CD4-positive, alpha-beta T cell (primary cell): ENCODE data around the gene IGSF8. TPM values are rescaled to one million over a fixed set of nuclear protein-coding genes. Genes with fewer than 3 reads are reported as not detected.

Source experiments
- ATAC-seq: fragments of 200-7000 bp; cut with Tn5 transposase; one replicate; pipeline ENCODE4 v1.10.0; 2022; ENCODE audit warnings: mild to moderate bottlenecking; ENCODE audit not compliant: poor library complexity
- CTCF ChIA-PET: fragments of 350-600 bp; sonication (Branson Sonifier 250); formaldehyde crosslinking; loops from one replicate; lab custom pipeline; 2021; ENCODE audit warnings: antibody characterized with exemption, inconsistent platforms; lab: Charles Lee
- POLR2A ChIA-PET: fragments of 350-600 bp; sonication (Branson Sonifier 250); formaldehyde crosslinking; loops from one replicate; lab custom pipeline; 2021; ENCODE audit warnings: antibody characterized with exemption, inconsistent platforms; lab: Charles Lee
- DNase-seq, 14 experiments: peaks; one replicate each; pipeline ENCODE4 v3.0.0-alpha.2; 2013 to 2020; ENCODE audit warnings: mixed read lengths in 2 of 14
- H3K27ac ChIP-seq, 2 donors: one replicate each; pipeline versions ENCODE4 v1.5.1 to v1.7.0; 2013; ENCODE audit warnings: low read length in 2 of 2, low read depth in 1 of 2, mild to moderate bottlenecking in 1 of 2
- H3K27me3 ChIP-seq, 2 experiments: 1 replicate in 1 of 2; 2 replicates in 1 of 2; pipeline versions ENCODE4 v1.6.1 to v1.7.0; 2013; ENCODE audit warnings: low read length in 2 of 2, control low read depth in 1 of 2, mild to moderate bottlenecking in 1 of 2, moderate library complexity in 1 of 2; ENCODE audit not compliant: insufficient read depth in 2 of 2, control insufficient read depth in 1 of 2
- H3K36me3 ChIP-seq: one replicate; pipeline ENCODE4 v1.6.1; 2013; ENCODE audit warnings: low read length, control low read depth; ENCODE audit not compliant: insufficient read depth
- H3K4me1 ChIP-seq: one replicate; pipeline ENCODE4 v1.6.1; 2013; ENCODE audit warnings: low read length, control low read depth; ENCODE audit not compliant: insufficient read depth
- H3K4me3 ChIP-seq: one replicate; pipeline ENCODE4 v1.5.1; 2013; ENCODE audit warnings: mild to moderate bottlenecking, low read length, moderate library complexity
- H3K9me3 ChIP-seq, 2 experiments: 1 replicate in 1 of 2; 2 replicates in 1 of 2; pipeline versions ENCODE4 v1.6.1 to v1.7.0; 2013; ENCODE audit warnings: low read length in 2 of 2, mild to moderate bottlenecking in 2 of 2, control low read depth in 1 of 2, moderate library complexity in 1 of 2; ENCODE audit not compliant: control insufficient read depth in 1 of 2, insufficient read depth in 1 of 2
- H3K27ac Mint-ChIP-seq: one replicate; pipeline ENCODE4 v1.8.0; 2020; ENCODE audit warnings: mixed read lengths
- H3K27me3 Mint-ChIP-seq: one replicate; pipeline ENCODE4 v1.8.0; 2021; ENCODE audit warnings: mixed read lengths
- H3K36me3 Mint-ChIP-seq: one replicate; pipeline ENCODE4 v1.8.0; 2021; ENCODE audit warnings: low read depth, mixed read lengths
- H3K4me1 Mint-ChIP-seq: one replicate; pipeline ENCODE4 v1.8.0; 2021; ENCODE audit warnings: low read depth, mixed read lengths
- H3K4me3 Mint-ChIP-seq: one replicate; pipeline ENCODE4 v1.8.0; 2020; ENCODE audit warnings: mild to moderate bottlenecking, mixed read lengths
- H3K9me3 Mint-ChIP-seq: one replicate; pipeline ENCODE4 v1.8.0; 2020; ENCODE audit warnings: mixed read lengths
- CTCF ChIP-seq: fragments of 200-600 bp; IDR thresholded peaks from one replicate; pipeline ENCODE4 v1.8.0; 2022; ENCODE audit warnings: antibody characterized with exemption, mild to moderate bottlenecking
- intact Hi-C, 2 experiments: fragments of 100-400 bp; cut with DNase I in 1 of 2; cut with micrococcal nuclease in 1 of 2; formaldehyde crosslinking; loops; one replicate each; pipeline versions ENCODE4 v1.15.1 to v1.9.0; 2023 to 2025; cut with DNase I, micrococcal nuclease
- total RNA-seq, 174 experiments: library from RNA in 2 of 174; stranded (reverse) in 2 of 174; gene quantifications; one replicate each; pipeline ENCODE4 v1.2.3 and lab custom pipeline; 2021 to 2026

The IGSF8 gene
- total RNA-seq, 2 experiments from 2014 or later = 33.1 to 33.7 TPM

- ChIA-PET POLR2A (interaction anchor here (0.6 to 2.4 kb wide), 6 partner anchors 11 to 920 kb away, joined by 3 to 11 read pairs (median 4); partner anchors contain the start of genes DCAF8, IGSF8 and KCNJ10), CTCF (interaction anchor here (0.5 to 3.5 kb wide), 3 partner anchors 12 to 140 kb away, joined by 3 to 13 read pairs (median 4); partner anchors contain the start of gene KCNJ10)
- intact Hi-C loops = loop anchor here in 1 of 2 experiments (5.0 kb wide), 1 partner anchor 144 kb away; no protein-coding TSS in a partner anchor
- H3K9me3 ChIP-seq = peaks cover 0 to 3% of the 10 kb centered on the region in 2 experiments
- peaks cover 45 to 49% of the 10 kb centered on the region in 2 experiments for H3K27me3 ChIP-seq
- H3K27ac ChIP-seq = no peak within 1 kb of the TSS
- no peak within 1 kb of the TSS for H3K27ac Mint-ChIP-seq
- no peaks in the 10 kb centered on the region for H3K36me3 ChIP-seq
- TF ChIP-seq CTCF = no peak
- peaks cover 61% of the 10 kb centered on the region for H3K27me3 Mint-ChIP-seq
- peaks cover 15% of the 10 kb centered on the region for H3K4me1 ChIP-seq
- H3K4me3 ChIP-seq = no peak within 1 kb of the TSS
- DNase-seq (no peak), ATAC-seq (no peak)
- no peak within 1 kb of the TSS for H3K4me3 Mint-ChIP-seq
- H3K4me1 Mint-ChIP-seq = peaks cover 13% of the 10 kb centered on the region
- peaks cover 5% of the 10 kb centered on the region for H3K36me3 Mint-ChIP-seq
- no peaks in the 10 kb centered on the region for H3K9me3 Mint-ChIP-seq
These were observed 17.0 kb downstream of the IGSF8 start, which contains the start of gene KCNJ9 for GRCh38 chr1:160081261-160081936. Gene KCNJ9 (plus strand): TSS chr1:160081538. CDS start chr1:160084031, 2,493 bp downstream.

- intact Hi-C loops = loop anchor here in 1 of 2 experiments (5.0 kb wide), 1 partner anchor 143 kb away; no protein-coding TSS in a partner anchor
- POLR2A ChIA-PET = interaction anchor here (0.6 to 2.4 kb wide), 4 partner anchors 16 to 919 kb away, joined by 3 to 11 read pairs (median 4); partner anchors contain the start of gene IGSF8
- TF ChIP-seq CTCF = no peak
These were observed 17.9 kb downstream of the IGSF8 start for GRCh38 chr1:160080381-160081100.

GRCh38 chr1:160079448-160079847 lies 19.0 kb downstream of the IGSF8 start:
- POLR2A ChIA-PET = interaction anchor here (0.8 to 2.4 kb wide), 3 partner anchors 17 to 19 kb away, joined by 3 to 11 read pairs (median 3); partner anchors contain the start of gene IGSF8
- TF ChIP-seq CTCF = no peak
- no peaks in the 10 kb centered on the region for H3K36me3 Mint-ChIP-seq
- H3K36me3 ChIP-seq = no peaks in the 10 kb centered on the region
- H3K4me3 Mint-ChIP-seq = no peak overlapping the region
- H3K27ac ChIP-seq = no peak overlapping the region
- H3K4me1 ChIP-seq = peaks cover 10% of the 10 kb centered on the region
- peaks cover 5% of the 10 kb centered on the region for H3K4me1 Mint-ChIP-seq
- DNase-seq = no peak
- no peaks in the 10 kb centered on the region for H3K9me3 Mint-ChIP-seq
- H3K27me3 ChIP-seq = peaks cover 45 to 60% of the 10 kb centered on the region in 2 experiments
- intact Hi-C loops = loop anchor here in 1 of 2 experiments (1.0 kb wide), 1 partner anchor 31 kb away; no protein-coding TSS in a partner anchor
- H3K4me3 ChIP-seq = no peak overlapping the region
- peaks cover 80% of the 10 kb centered on the region for H3K27me3 Mint-ChIP-seq
- no peaks in the 10 kb centered on the region for H3K9me3 ChIP-seq
- CTCF ChIA-PET = interaction anchor here (1.3 to 3.5 kb wide), 6 partner anchors 10 to 281 kb away, joined by 3 to 13 read pairs (median 8); partner anchors contain the start of genes IGSF8 and KCNJ10
- no peak overlapping the region for H3K27ac Mint-ChIP-seq
- ATAC-seq = no peak

More at GRCh38 chr1:160080381-160081100, 17.9 kb downstream of the IGSF8 start:
- ATAC-seq = no peak
- H3K4me1 Mint-ChIP-seq = peaks cover 9% of the 10 kb centered on the region
- H3K27me3 Mint-ChIP-seq = peaks cover 70% of the 10 kb centered on the region
- Histone ChIP-seq H3K36me3 (no peaks in the 10 kb centered on the region), H3K9me3 (peaks cover 0 to 3% of the 10 kb centered on the region in 2 experiments), H3K4me1 (peaks cover 12% of the 10 kb centered on the region), H3K27me3 (peaks cover 45 to 55% of the 10 kb centered on the region in 2 experiments), H3K4me3 (no peak overlapping the region), H3K27ac (no peak overlapping the region)
- H3K36me3 Mint-ChIP-seq = peaks cover 1% of the 10 kb centered on the region
- H3K4me3 Mint-ChIP-seq = no peak overlapping the region
- no peak overlapping the region for H3K27ac Mint-ChIP-seq
- no peak for DNase-seq
- CTCF ChIA-PET = interaction anchor here (0.5 to 3.5 kb wide), 2 partner anchors 11 to 141 kb away, joined by 3 to 13 read pairs; partner anchors contain the start of gene KCNJ10
- no peaks in the 10 kb centered on the region for H3K9me3 Mint-ChIP-seq
